ENCODE measurements around the gene DYNLT5. TPM values are rescaled to one million over a fixed set of nuclear protein-coding genes. Genes with fewer than 3 reads are reported as not detected.
"Not testable (repeated sequence)": the region's sequence is repeated elsewhere in the genome, so short reads cannot be mapped to it uniquely, and the experiment has no call there.

The DYNLT5 gene
- total RNA-seq, 4 donors from 2014 or later, result 0.22 to 3.1 TPM; not detected in 2

DNA sequence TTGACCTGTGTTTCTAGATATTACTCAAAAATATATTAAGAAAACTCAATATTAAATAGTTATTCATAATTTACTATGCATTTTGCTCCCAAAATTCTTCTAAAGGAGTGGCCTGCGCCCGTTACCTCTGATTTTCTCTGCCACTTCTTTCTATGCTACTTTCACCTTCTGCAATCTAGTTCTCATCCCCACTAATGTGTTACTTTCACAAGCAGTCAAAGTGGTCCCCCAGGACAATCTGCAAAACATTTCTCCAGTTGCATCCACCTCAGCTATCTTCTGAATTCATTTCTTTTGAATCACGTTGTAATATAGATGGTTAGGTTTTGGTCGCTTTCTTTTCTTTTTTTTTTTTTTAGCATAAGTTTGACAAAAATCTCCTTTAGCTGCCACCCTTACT, 35.4 kb downstream of the DYNLT5 start:
- no peak overlapping the region for H3K27ac ChIP-seq
- DNase-seq, result no peak
- no peak overlapping the region for H3K4me3 ChIP-seq
- no peaks in the 10 kb centered on the region for H3K27me3 ChIP-seq
- TF ChIP-seq POLR2A (IDR thresholded peaks at IDR 0.05), result no peak
- 73 to 88% methylated on average over 4 of the region's 4 CpGs for whole genome bisulfite sequencing, 2 donors
- H3K4me1 ChIP-seq, result peaks cover 0 to 6% (median 0%) of the 10 kb centered on the region in 3 donors
- intact Hi-C loops (cut with DNase I), result no loop called here
- H3K9me3 ChIP-seq, result no peaks in the 10 kb centered on the region
- H3K36me3 ChIP-seq, result no peaks in the 10 kb centered on the region

DNA sequence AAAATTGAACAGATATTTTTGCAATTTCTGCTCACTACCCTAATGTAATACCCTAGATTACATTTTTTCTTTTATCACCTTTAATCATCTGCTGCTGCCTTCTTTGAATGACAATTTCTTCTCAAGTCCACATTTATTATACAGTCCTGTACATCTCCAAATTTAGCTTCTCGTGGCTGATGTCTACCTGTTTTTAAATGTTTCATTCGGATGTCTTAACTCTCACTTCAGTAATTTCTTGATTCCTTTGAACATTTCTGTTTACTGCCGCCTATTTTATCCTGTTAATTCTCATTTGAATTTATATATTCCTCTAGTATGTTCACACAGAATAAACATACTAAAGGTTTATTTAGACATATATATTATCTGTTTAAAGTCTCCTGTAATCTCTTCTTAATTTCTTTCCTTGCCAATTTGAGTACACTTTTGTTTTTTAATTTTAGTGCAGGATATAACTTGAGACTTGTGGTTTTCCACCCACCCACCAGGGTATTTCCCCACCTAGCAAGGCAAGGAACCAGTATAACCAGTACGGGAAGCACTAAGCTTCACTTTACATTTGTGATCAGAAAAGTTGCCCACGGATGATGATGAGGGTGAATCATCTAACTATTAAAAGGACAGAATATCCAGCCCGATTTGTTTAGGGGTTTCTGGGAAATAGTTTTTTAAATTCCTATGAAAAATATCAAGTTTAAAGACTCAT, 36.1 kb downstream of the DYNLT5 start:
- no peaks in the 10 kb centered on the region for H3K9me3 ChIP-seq
- no peak overlapping the region for H3K27ac ChIP-seq
- no peak overlapping the region for H3K4me3 ChIP-seq
- peaks cover 0 to 6% (median 0%) of the 10 kb centered on the region in 3 donors for H3K4me1 ChIP-seq
- intact Hi-C loops (cut with DNase I), result no loop called here
- no peaks in the 10 kb centered on the region for H3K36me3 ChIP-seq
- TF ChIP-seq CTCF (IDR thresholded peaks at IDR 0.05) (no peak), POLR2A (IDR thresholded peaks at IDR 0.05) (no peak)
- DNase-seq, result no peak
- WGBS, 2 donors, result 28 to 39% methylated on average over 6 of the region's 6 CpGs
- no peaks in the 10 kb centered on the region for H3K27me3 ChIP-seq

DNA sequence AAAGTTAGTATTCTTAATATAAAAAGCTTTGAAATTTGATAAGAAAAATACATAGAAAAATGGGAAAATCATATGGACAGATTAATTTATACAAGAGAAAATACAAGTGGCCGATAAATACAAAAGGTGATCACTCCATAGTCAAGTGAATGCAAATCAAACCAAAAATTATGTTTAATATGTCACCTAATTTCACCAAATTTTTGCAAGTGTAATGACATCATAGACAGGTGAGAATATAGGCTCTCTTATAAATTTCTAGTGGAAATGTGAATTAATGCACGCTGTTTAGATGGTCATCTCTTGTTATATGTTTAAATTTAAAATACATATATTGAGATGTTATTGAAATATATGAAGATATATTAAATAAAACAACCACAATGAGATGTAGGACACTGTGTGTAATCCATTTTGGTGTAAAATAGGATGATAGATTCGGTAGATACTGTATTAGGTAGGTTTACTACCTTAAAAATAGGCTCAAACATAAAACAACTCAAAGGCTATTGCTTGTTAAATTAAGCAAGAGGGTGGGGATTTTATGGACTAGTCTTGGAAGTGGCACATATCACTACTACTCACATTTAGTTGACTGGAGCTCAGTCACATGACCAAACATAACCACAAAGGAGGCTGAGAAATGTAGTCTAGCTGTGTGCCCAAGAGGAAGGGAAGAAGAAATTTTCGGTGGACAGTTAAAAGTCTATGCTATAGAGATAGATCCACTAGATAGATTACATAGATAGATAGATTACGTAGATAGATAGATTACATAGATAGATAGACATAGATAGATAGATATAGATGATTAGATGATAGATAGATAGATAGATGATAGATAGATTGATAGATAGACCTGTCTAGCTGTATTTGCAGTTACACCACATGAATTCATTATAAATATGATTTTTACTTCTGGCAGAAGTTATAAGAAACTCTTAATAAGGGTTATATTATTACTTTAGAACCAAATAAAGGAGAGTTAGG, 39.7 kb downstream of the DYNLT5 start:
- Histone ChIP-seq H3K9me3 (no peaks in the 10 kb centered on the region), H3K4me3 (no peak overlapping the region), H3K27me3 (no peaks in the 10 kb centered on the region), H3K27ac (no peak overlapping the region), H3K36me3 (no peaks in the 10 kb centered on the region), H3K4me1 (peaks cover 0 to 6% (median 0%) of the 10 kb centered on the region in 3 donors)
- no peak for DNase-seq
- intact Hi-C loops (cut with DNase I), result no loop called here
- TF ChIP-seq POLR2A (IDR thresholded peaks at IDR 0.05) (no peak), CTCF (IDR thresholded peaks at IDR 0.05) (no peak)
- WGBS, 2 donors, result 79 to 83% methylated on average over 5 of the region's 5 CpGs

DNA sequence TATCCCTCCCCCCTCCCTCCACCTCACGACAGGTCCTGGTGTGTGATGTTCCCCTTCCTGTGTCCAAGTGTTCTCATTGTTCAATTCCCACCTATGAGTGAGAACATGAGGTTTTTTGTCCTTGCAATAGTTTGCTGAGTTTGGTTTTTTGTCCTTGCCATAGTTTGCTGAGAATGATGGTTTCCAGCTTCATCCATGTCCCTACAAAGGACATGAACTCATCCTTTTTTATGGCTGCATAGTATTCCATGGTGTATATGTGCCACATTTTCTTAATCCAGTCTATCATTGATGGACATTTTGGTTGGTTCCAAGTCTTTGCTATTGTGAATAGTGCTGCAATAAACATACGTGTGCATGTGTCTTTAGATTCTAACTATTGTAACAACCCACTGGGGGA, 43.6 kb downstream of the DYNLT5 start:
- H3K4me1 ChIP-seq; H3K4me3 ChIP-seq; intact Hi-C loops (cut with DNase I); H3K27ac ChIP-seq; H3K36me3 ChIP-seq; H3K27me3 ChIP-seq; H3K9me3 ChIP-seq; DNase-seq: not testable (repeated sequence)
- WGBS, 2 donors, result 70 to 87% methylated on average over 1 to 2 of the region's 2 CpGs

- no peak for DNase-seq
- H3K27me3 ChIP-seq, result no peaks in the 10 kb centered on the region
- 74 to 77% methylated on average over 1 of the region's 1 CpG for WGBS, 2 donors
- H3K4me3 ChIP-seq, result no peak overlapping the region
- no peaks in the 10 kb centered on the region for H3K4me1 ChIP-seq
- no peak for TF ChIP-seq CTCF (IDR thresholded peaks at IDR 0.05)
- no peak for TF ChIP-seq POLR2A (IDR thresholded peaks at IDR 0.05)
- H3K9me3 ChIP-seq, result no peaks in the 10 kb centered on the region
- intact Hi-C loops (cut with DNase I), result no loop called here
- H3K36me3 ChIP-seq, result no peaks in the 10 kb centered on the region
- H3K27ac ChIP-seq, result no peak overlapping the region
Measured at GRCh38 chr1:66809245-66809644, 57.0 kb downstream of the DYNLT5 start.

DNA sequence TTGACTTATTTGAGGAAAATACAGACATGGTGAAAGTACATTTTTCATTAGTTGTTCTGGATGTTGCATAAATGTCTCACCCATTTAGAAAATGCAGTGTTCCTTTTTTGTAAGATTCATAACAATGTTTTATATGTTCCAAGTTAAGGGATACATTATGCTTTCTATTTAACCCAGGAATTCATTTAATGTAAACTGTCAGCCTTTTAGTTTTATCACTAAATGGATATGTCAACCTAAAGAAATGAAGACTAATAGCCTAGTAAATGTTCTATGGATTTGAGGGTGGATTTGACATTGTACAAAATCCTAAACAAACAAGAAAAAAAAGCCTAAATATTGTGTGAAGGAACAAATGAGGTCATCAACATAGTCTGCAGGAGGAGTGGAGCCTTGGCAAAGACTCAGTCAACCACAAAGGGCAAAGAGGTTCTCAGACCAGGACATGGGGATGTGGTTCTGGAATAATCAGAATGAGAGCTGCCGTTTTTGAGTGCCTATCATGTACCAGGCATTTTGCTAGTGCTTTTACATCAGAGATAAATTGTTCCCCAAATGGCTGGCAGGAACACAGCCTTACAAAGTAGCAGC, 57.6 kb downstream of the DYNLT5 start:
- H3K27ac ChIP-seq, result no peak overlapping the region
- TF ChIP-seq CTCF (IDR thresholded peaks at IDR 0.05), result no peak
- no peak for TF ChIP-seq POLR2A (IDR thresholded peaks at IDR 0.05)
- DNase-seq, result no peak
- H3K4me3 ChIP-seq, result no peak overlapping the region
- H3K4me1 ChIP-seq, result no peaks in the 10 kb centered on the region
- 18 to 24% methylated on average over 1 of the region's 1 CpG for WGBS, 2 donors
- intact Hi-C loops (cut with DNase I), result no loop called here
- no peaks in the 10 kb centered on the region for H3K27me3 ChIP-seq
- no peaks in the 10 kb centered on the region for H3K9me3 ChIP-seq
- H3K36me3 ChIP-seq, result no peaks in the 10 kb centered on the region
